HG03108 (cell line): ENCODE data around the gene APCS.

Experiments used
- ATAC-seq: cut with Tn5 transposase; IDR thresholded peaks from one replicate; pipeline ENCODE4 v1.9.1; 2021; ENCODE audit warnings: moderate library complexity; ENCODE audit not compliant: unreplicated experiment

Gene APCS

GRCh38 chr1:159587461-159587951 is at the start of gene APCS:
TSS of gene APCS (plus strand) at chr1:159587826. CDS start at chr1:159587922, 96 bp downstream.
- no peak for ATAC-seq

- no peak for ATAC-seq
Observed at GRCh38 chr1:159548126-159548525, 39.5 kb upstream of the APCS start.

GRCh38 chr1:159554261-159554660 is 33.4 kb upstream of the APCS start:
- no peak for ATAC-seq

GRCh38 chr1:159554696-159555095 is 32.9 kb upstream of the APCS start:
- ATAC-seq: no peak

GRCh38 chr1:159556931-159557369 is 30.7 kb upstream of the APCS start:
- no peak for ATAC-seq

- ATAC-seq: no peak
Observed at GRCh38 chr1:159560599-159560998, 27.0 kb upstream of the APCS start.

- no peak for ATAC-seq
Observed at GRCh38 chr1:159561497-159561896, 26.1 kb upstream of the APCS start.

GRCh38 chr1:159562680-159563079 is 24.9 kb upstream of the APCS start:
- ATAC-seq: no peak

GRCh38 chr1:159577446-159577845 is 10.2 kb upstream of the APCS start:
- no peak for ATAC-seq

GRCh38 chr1:159580340-159580739 is 7.3 kb upstream of the APCS start:
- ATAC-seq: peak; percentile 40

- no peak for ATAC-seq
Observed at GRCh38 chr1:159581422-159581821, 6.2 kb upstream of the APCS start.

GRCh38 chr1:159584536-159584935 is 3.1 kb upstream of the APCS start:
- ATAC-seq: no peak

- no peak for ATAC-seq
Observed at GRCh38 chr1:159591981-159592380, 4.4 kb downstream of the APCS start.

GRCh38 chr1:159594625-159595405 is 7.2 kb downstream of the APCS start:
- no peak for ATAC-seq

- ATAC-seq: no peak
Observed at GRCh38 chr1:159598196-159598595, 10.6 kb downstream of the APCS start.

- no peak for ATAC-seq
Observed at GRCh38 chr1:159600894-159601293, 13.3 kb downstream of the APCS start.

- ATAC-seq: no peak
Observed at GRCh38 chr1:159602501-159602999, 14.9 kb downstream of the APCS start.

- ATAC-seq: no peak
Observed at GRCh38 chr1:159612211-159612885, 24.7 kb downstream of the APCS start.

GRCh38 chr1:159632922-159633321 is 45.3 kb downstream of the APCS start:
- no peak for ATAC-seq
